Activated naive CD4-positive, alpha-beta T cell treated with Interleukin-2 at 50 U/mL for 16 hours (primary cell): Measurements from ENCODE around the gene APOL3.
"Not testable (repeated sequence)": the region's sequence is repeated elsewhere in the genome, so short reads cannot be mapped to it uniquely, and the experiment has no call there.

ENCODE experiments used
- DNase-seq: peaks from one replicate; pipeline ENCODE4 v3.0.0-alpha.2; 2020

APOL3 gene

DNA sequence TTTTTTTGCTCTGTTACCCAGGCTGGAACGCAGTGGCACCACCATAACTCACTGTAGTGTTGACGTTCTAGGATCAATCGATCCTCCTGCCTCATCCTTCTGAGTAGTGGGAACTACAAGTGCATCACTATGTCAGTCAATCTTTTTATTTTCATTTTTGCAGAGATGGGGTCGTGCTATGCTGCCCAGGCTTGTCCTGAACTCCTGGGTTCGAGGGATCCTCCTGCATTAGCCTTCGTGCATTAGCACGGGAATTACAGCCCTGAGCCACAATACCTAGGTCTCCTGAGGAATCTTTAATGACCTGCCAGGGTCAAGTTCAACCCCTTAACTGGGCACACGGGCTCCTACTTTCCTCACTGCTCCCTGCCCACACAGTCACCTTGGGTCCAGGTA is 4.4 kb downstream of the APOL3 start:
- DNase-seq, result no peak

DNA sequence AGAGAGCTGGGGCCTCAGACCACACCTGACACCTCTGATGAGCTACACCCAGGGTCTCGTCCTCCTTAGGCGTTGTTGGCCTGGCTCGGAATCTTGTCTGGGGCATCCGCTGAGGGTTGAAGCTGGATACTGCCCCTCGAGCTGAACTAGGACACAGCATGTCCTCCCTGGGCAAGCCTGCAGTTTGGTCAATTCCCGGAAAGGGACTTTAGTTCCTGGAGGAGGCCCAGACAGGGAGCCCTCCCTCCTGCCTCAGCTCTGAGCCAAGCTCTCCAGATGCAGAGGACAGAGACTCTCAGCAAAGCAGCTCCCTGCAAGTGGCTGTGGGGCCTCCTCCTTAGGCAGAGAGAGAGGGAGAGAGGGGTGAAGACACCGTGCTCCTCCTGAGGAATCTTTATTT is 4.9 kb downstream of the APOL3 start:
- no peak for DNase-seq

DNA sequence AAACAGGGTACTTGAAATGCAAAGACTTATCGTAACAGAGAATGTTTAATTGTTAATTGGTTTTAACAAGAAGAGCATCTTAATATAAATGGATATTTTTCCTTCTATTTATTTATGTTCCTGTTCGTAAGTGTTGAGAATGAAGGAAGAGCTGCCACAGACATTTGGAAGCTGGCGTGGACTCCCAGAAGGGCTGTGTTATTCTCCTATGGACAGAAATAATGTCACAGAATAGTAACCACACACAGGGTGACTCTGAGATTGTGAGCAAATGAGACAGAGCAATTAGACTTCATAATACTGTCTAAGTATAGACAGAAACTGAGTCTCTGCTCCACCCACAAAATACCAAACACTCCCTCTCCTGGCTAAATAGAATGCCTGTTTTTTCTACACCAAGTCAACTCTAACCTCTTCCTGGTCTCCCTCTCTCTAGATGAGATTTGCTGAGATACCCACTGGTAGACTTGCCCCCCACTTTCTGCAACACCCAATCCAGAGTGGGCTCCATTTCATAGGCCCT is 6.1 kb downstream of the APOL3 start:
- no peak for DNase-seq

DNA sequence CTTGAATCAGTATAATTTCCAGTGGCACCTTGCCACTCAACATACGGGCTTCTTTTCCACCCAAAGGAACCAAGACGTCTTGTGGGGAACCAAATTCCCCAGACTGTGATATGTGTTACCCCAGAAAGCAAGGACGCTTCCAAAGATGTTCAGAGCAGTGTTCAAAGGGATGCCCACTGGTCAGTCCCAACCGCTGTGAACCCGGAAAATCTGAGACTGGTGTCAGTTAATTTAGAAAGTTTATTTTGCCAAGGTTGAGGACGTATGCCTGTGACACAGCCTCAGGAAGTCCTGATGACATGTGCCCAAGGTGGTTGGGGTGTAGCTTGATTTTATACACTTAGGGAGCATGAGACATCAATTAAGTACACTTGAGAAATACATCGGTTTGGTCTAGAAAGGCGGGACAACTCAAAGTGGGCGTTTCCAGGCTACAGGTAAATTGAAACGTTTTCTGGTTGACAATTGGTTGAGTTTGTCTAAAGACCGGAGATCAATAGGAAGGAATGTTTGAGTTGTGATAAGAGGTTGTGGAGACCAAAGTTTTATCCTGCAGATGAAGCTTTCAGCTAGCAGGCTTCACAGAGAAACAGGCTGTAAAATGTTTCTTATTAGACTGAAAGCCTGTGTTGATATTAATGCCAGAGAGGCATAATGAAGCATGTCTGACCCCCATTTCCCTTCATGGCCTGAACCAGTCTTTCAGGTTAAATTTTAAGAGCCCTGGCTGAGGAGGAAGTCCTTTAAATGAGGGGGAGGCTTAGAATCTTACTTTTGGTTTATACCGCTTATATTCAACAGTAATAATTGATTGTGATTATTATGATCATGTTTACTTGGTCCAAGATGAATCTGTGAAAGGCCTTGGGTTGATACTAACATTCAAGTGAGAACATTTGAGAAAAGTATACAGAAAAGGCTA is 6.8 kb downstream of the APOL3 start:
- no peak for DNase-seq

DNA sequence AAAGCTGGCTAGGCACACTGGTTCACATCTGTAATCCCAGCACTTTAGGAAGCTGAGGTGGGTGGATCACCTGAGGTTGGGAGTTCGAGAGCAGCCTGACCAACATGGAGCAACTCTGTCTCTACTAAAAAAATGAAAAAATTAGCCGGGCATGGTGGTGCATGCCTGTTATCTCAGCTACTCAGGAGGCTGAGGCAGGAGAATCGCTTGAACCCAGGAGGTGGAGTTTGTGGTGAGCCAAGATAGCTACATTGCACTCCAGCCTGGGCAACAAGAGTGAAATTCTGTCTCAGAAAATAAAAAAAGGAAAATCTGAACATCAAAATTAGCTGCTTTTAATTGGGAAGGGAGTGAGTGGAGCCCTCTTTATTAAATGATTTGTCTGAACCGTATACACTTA is 7.7 kb downstream of the APOL3 start:
- DNase-seq, result not testable (repeated sequence)

DNA sequence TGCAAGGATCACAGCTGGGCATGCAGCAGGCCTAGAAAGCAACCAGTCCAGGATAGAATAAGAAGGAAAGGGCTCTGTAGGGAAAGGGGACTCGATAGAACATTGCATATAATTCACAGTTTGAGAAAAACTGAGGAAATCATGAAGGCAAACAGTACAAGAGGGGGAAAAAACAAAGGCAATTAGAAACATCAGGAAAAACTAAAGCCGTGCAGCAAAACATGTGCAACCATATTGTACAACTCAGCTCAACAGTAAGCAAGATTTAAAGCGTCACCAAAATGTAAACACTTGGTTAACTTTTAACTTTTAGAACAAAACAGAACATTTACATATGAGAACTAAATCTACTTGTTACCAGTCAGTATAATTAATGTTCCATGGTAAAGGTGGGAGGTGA is 8.5 kb downstream of the APOL3 start:
- DNase-seq, result no peak

DNA sequence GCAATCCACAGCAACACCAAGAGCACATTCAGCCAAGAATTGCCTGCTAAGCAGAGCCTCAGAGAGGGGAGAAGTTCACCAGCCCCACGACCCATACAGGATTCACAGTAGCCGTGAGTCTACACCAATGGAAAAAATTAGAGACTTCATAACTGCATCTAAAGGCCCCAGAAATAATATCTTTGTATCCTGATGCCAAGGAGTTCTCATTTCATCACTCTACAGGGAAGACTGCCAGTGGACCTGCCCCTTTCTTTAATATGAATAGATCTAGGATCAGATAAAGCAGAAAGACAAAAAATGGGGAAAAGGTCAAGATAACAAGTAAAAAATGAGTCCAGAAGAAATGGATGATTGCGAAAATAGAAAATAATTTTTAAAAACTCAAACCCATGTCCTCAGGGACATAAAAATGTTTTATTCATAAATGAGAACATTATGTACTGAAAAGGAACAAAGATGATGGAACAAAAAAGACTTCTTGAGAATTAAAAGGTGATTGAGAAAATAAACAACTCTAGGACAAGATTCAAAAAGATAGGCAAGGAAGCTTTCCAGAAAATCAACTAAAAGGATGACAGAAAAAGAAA is 9.5 kb downstream of the APOL3 start:
- DNase-seq, result no peak

DNA sequence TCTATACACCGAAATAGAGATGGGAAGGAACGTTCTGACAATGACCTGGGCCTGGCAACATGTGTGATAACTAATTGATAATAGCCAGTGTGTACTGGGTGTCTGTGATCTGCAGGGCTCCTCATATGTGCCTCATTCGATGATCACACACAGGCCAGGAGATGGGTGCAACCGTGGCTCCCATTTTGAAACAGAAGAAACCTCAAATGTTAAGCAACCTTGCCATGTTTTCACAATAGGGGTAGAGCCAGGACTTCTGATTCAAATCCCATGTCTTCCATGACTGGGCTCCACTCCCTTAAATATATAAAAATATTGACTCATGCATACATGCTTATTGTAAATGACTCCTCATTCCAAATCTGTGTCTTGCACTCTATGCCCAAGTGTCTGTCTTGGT is 11.1 kb downstream of the APOL3 start:
- no peak for DNase-seq

DNA sequence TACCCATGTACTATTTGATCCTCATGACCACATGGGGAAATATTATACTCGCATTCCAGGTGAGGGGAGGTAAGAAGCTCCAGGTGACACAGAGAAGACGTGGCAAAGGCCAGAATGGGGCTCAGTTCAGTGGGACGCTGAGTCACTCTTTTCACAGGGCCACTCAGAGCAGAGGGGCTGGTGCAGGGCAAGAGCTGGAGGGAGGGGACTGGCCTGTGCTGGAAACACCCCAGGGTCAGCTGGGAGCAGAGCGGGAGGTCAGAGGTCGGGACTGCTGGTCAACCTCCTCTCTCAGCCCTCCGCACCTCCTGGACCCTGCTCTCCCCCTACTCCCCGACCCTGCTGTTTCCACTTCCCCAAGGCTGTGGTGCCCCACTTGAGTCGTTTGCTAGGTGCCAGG is 12.1 kb downstream of the APOL3 start:
- DNase-seq, result no peak

DNA sequence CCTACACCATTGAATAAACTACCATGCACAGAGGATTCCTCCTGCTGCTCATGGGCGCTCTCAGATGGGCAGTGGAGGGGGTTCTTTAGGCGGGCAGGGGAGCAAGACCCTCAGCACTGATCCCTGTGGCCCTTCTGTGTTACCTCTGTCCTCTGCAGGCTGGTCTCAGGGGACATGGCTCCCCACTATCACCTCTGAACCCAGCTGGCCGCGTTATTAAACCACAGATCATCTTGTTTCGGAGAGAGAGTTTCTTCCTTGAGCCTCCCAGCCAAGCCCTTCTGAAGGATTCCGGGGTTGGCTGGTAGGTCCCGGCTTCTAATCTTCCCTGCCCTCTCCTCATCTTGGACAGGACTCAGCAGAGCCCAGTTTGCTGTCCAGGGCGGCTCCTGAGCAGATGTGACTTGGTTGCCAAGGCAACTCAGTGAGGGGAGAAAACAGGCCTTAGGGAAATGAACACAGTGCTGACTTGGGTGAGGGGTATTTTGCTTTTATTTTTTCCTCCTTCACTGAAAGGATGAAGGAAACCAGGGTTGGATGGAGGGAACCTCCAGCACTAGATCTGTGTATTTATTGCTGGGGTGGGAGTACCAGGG is 13.3 kb downstream of the APOL3 start:
- DNase-seq, result no peak

DNA sequence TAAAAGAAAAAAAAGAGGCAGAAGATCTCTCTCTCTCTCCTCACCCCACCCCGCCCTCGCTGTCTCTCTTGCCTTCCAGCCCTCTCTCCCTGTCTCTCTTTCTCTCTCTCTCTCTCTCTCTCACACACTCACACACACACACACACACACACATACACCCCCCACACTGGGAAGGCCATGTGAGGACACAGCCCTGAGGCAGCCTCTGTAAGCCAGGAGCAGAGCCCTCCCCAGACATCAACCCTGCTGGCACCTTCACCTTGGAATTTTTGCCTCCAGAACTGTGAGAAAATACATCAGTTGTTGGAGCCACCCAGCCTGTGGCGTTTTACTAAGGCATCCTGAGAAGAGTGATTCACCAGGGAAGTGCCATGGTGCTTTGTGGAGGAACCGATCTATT is 14.7 kb downstream of the APOL3 start:
- no peak for DNase-seq

DNA sequence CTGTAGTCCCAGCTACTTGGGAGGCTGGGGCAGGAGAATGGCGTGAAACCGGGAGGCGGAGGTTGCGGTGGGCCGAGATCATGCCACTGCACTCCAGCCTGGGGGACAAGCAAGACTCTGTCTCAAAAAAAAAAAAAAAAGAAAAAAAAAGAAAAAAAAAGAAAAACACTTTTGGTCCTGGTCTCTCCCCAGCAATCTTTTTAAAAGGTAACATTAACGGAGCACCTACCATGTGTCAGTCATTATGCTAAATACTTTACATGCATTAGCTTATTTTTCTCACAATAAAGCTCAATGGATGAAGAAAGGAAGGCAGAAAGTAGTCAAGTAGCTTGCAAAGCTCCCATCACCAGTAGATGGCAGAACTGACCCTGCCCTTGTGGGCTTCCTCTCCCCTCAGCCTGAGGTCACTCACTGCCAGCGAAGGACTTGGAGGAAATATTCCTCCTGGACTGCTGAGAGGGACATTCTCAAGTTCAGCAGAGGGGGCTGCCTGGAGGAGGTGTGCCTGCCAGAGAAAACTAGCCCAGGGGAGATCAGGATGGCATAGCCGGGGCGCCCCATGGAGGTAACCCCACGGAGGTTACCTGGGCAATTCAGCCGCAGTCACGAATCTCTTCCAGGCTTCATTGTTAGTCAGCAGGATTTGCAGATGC is 15.5 kb downstream of the APOL3 start:
- peak; percentile 26 for DNase-seq

DNA sequence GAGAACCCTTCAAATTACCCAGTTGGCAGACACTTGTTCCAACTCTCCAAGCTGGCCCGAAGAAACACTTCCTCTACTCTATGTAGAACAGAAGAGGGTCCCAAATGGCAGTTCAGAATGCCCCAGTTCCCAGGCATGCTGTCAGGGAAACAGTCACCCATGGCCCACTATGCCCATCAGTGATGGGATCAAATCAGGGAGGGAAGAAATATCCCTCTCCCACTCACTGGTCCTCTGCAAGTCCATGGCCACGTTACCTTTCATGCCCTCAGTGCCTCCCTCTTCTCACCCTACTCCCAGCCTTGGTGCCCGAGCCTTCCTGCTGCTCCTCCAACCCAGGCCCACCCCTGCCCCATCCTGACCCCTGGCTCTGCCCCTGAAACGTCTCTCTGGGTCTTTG is 16.6 kb downstream of the APOL3 start:
- no peak for DNase-seq

DNA sequence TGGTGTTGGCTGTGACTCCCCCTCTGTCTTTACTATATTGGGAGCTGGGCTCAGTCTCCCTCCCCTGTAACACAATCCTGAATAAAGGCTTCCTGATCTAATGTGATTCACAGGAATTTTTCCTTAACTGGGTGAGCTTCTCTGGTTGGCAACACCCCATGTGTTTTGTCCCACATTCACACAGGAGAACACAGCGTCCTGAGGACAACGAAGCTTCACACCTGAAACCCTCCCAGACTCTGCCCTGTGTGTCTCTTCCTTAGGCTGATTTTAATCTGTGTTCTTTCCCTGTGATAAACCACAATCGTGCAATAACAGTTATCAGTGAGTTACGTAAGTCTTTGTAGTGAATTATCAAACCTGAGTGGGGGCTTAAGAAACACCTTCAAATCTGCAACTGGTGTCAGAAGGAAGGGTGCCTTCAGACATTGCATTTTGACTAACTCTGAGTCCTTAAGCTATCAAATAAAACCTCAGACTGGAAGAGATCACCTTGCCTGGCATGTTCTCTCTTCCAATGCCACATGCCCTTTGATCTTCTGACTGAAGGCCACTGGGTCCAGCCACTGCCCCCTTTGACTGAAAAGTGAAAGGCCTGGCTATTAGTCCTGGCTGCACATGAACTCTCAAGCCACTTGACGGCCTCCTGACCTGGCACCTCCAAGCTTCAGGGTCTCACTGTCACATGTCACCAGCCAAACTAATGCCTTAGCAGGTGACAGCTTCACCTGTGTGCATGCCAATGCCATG is 17.3 kb downstream of the APOL3 start:
- no peak for DNase-seq

DNA sequence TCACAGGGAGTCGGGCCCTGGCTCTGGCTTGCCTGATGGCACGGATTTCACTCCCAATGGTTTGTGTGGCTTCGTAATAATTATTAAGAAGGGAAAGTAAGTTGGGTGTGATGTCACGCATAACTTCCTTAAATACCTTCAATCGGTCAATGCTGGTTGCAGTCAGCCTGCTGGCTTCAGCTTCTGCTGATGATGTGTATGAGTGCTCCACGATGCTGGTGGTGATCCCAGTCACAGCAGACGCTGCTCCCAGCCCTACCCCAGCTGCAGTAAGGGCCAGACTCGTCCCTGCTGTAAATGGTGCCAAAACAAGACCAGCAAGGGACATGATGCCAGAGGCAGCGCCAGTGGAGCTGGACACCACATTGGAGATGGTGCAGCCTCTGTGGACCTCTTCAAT is 19.1 kb downstream of the APOL3 start:
- no peak for DNase-seq

DNA sequence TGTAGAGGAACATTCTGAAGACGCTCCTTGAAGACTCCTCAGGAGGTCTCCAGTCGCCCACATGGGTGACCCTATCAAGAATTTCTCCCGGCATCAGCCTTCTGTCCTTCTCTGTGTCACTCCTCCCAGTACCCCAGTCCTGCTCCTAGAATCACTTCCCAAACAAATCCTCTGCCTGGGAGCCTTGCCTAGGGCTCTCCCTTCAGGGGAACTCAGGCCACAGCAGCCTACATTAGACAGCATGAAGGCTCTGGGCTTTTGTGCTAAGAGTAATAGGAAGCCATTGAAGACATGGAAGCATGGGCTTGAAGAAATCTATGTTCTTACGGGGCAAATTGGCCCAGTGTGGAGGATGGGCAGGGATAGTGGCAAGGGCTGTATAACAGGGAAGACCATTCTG is 21.8 kb downstream of the APOL3 start:
- DNase-seq, result not testable (repeated sequence)

DNA sequence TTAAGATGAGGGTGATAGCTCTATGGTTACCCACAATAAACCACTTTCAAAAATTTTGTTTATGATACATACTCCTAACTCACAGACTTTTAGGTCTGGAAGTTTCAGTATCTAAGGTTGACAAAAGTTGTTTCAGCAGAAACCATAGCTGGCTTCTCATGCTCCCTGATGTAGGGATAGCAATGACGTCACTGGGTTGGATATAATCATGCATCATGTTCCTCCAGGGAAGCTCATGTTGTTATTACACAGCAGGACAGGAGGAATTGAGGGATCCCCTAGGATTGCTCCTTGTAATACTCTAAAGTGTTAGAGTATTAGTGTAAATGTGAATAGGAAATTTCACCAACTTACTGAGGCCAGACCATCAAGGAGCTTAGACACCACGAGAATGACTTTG is 23.6 kb downstream of the APOL3 start:
- no peak for DNase-seq

DNA sequence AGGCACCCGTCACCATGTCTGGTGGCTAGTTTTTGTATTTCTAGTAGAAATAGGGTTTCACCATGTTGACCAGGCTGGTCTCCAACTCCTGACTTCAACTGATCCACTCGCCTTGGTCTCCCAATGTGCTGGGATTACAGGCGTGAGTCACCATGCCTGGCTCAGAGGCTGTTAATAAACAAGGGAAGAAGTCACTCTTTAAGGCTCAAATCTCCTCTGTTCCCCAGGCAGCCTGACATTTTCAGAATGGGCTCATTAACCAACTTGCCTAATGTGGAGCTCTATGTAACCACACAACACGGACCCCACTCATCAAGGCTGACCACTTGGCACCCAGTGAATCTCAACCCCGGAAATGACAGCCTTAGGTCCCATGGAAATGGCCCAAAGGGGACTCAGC is 24.1 kb downstream of the APOL3 start:
- no peak for DNase-seq

DNA sequence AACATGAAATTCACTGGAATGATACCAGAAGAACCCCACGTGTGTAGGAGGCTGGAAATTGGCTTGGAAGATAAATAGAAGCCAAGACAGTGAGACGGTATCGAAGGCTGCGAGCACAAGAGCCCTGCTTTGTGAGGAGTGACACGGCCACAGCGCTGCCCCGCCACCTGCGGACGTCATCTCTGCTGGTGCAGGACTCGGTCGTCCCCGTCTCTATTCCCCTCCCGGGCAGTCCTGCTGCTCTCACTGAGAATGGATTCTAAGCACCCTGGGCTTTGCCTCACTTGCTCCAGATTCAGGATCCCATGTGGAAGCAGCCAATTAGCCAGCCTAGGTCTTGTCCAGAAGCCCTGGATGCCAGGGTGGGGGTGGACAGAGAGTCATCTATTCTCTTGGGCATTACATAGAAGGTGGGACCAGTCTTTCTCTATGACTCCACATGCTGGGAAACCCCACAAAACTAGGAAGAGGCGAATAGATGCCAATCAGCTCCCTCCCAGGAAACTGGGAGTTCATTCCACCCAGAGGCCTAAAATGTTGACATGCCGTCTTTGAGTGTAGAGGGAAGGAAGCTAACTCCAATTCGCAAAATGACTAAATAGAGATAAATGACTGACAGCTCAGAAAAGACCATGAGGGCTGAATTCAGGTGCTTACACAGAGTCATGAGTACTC is 25.1 kb downstream of the APOL3 start:
- DNase-seq, result no peak

DNA sequence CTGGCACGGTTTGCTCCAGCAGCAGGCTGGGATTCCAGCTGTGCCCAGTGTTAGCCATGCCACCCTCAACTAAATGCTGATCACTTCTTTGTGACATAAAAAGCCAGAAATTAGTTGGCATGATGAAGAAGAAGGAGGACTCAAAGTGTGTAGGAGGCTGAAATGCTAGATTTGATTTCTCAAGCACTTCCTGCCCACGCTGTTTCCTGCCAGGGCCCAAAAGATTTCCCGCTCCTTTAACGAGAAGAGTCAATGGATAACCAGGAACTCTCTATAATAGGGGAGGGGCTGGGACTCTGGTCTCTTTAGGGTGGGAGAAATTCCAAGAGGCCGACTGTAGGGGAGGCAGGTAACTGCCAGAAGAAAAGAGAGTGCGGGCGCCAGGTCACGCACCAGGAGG is 26.4 kb downstream of the APOL3 start:
- no peak for DNase-seq

DNA sequence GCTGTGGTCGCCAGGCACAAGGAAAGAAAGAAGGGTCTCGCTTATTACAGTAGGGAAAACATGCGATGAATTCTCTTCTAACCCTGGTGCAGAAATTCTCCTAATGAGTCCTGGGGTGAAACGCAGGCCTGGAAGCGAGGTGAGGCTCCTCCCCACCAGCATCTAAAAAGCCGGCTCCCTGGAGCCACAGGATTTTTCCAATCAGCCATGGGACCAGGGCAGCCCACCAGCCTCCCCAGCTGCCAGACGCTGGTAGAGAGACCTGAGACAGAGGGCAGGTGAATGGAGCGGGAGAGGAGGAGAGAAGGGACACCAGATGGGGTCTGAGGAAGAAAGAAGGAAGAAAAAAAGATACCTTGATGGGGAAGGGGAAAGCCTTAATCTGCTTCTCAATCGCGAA is 28.6 kb downstream of the APOL3 start:
- DNase-seq, result no peak
